Thymus (tissue), 11 donors: Measurements from ENCODE around the gene ZNF678. TPM values are rescaled to one million over a fixed set of nuclear protein-coding genes. Genes with fewer than 3 reads are reported as not detected.
"Not testable (repeated sequence)": the region's sequence is repeated elsewhere in the genome, so short reads cannot be mapped to it uniquely, and the experiment has no call there.

Experiments used
- DNase-seq, 9 donors: peaks; one replicate each; pipeline ENCODE4 v3.0.0-alpha.2; 2013; ENCODE audit warnings: low spot score in 9 of 9, low read depth in 6 of 9, missing footprints in 1 of 9
- H3K27ac ChIP-seq, 2 donors: one replicate each; pipeline ENCODE4 v1.5.1; 2013; ENCODE audit warnings: control low read depth in 1 of 2, low read depth in 1 of 2, low read length in 1 of 2, mild to moderate bottlenecking in 1 of 2, moderate library complexity in 1 of 2
- H3K27me3 ChIP-seq, 2 donors: one replicate each; pipeline ENCODE4 v1.5.1; 2013; ENCODE audit warnings: low read length in 1 of 2; ENCODE audit not compliant: control insufficient read depth in 2 of 2, insufficient read depth in 1 of 2
- H3K36me3 ChIP-seq, 2 donors: one replicate each; pipeline ENCODE4 v1.5.1; 2013; ENCODE audit warnings: low read length in 1 of 2, mild to moderate bottlenecking in 1 of 2, moderate library complexity in 1 of 2; ENCODE audit not compliant: control insufficient read depth in 2 of 2, insufficient read depth in 2 of 2
- H3K4me1 ChIP-seq, 2 donors: one replicate each; pipeline ENCODE4 v1.5.1; 2013; ENCODE audit warnings: low read length in 2 of 2; ENCODE audit not compliant: control insufficient read depth in 2 of 2, insufficient read depth in 2 of 2
- H3K4me3 ChIP-seq, 2 donors: one replicate each; pipeline ENCODE4 v1.5.1; 2013; ENCODE audit warnings: low read length in 2 of 2, control low read depth in 1 of 2, mild to moderate bottlenecking in 1 of 2
- H3K9me3 ChIP-seq, 2 donors: one replicate each; pipeline ENCODE4 v1.5.1; 2013; ENCODE audit warnings: low read length in 1 of 2, mild to moderate bottlenecking in 1 of 2; ENCODE audit not compliant: control insufficient read depth in 2 of 2, insufficient read depth in 1 of 2
- WGBS: extraction: QIAGEN DNeasy Blood & Tissue Kit; methylation state at CpG from one replicate; pipeline ENCODE4 v1.1.7; 2013; 5-methylcytosine and 5-hydroxymethylcytosine counted together
- polyA plus RNA-seq: library from polyadenylated mRNA; stranded (reverse); fragments of 200-250 nt; gene quantifications from one replicate; pipeline ENCODE4 v1.2.3, GENCODE V29; 2013
- total RNA-seq: library from RNA; stranded (reverse); fragments of 120-200 nt; gene quantifications from one replicate; pipeline ENCODE4 v1.2.4, GENCODE V29; 2013
- donor health status: healthy.

Gene ZNF678
- total and polyA plus RNA-seq, 2 donors = 2.3 to 11.6 TPM

DNA sequence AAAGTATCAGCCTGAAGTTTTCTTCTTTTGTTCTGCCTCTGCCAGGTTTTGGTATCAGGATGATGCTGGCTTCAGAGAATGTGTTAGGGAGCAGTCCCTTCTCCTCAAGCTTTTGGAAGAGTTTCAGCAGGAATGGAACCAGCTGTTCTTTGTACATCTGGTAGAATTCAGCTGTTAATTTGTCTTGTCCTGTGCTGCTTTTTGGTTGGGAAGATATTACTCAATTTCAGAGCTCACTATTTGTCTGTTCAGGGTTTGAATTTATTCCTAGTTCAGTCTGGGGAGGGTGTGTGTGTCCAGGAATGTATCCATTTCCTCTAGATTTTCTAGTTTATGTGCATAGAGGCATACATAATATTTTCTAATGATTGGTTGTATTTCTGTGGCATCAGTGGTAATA lies 12.8 kb downstream of the ZNF678 start:
- Histone ChIP-seq H3K36me3 (peaks cover 0 to 5% of the 10 kb centered on the region in 2 donors), H3K4me3 (no peak overlapping the region), H3K27ac (no peak overlapping the region), H3K9me3 (peaks cover 0 to 11% of the 10 kb centered on the region in 2 donors), H3K4me1 (no peaks in the 10 kb centered on the region), H3K27me3 (no peaks in the 10 kb centered on the region)
- no peak for DNase-seq

DNA sequence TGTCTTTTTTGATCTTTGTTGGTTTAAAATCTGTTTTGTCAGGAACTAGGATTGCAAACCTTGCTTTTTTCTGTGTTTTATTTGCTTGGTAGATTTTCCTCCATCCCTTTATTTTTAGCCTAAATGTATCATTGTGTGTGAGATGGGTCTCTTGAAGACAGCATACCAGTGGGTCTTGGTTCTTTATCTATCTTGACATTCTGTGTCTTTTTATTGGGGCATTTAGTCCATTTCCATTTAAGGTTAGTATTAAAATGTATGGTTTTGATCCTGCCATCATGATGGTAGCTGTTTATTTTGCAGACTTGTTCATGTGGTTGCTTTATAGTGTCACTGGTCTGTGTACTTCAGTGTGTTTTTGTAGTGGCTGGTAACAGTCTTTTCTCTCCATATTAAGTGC lies 14.1 kb downstream of the ZNF678 start:
- no peaks in the 10 kb centered on the region for H3K27me3 ChIP-seq
- peaks cover 0 to 11% of the 10 kb centered on the region in 2 donors for H3K9me3 ChIP-seq
- H3K4me1 ChIP-seq = no peaks in the 10 kb centered on the region
- no peak for DNase-seq
- H3K36me3 ChIP-seq = peaks cover 0 to under 1% of the 10 kb centered on the region in 2 donors
- H3K27ac ChIP-seq = no peak overlapping the region
- H3K4me3 ChIP-seq = no peak overlapping the region

DNA sequence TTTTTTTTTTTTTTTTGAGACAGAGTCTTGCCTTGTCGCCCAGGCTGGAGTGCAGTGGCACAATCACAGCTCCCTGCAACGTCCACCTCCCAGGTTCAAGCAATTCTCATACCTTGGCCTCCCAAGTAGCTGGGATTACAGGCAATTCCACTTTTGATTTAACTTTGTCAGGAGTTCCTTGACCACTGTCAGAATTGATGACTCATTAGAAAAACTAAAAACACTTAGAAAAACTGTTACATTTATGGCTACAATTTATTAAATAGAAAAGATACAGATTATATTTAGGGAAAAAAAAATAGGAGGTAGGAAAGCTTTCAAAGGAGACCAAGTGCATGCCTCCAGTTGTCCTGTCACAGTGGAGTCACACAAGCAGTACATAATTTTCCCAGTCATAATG lies 20.0 kb downstream of the ZNF678 start:
- DNase-seq = no peak
- no peak overlapping the region for H3K4me3 ChIP-seq
- no peaks in the 10 kb centered on the region for H3K4me1 ChIP-seq
- no peak overlapping the region for H3K27ac ChIP-seq
- H3K9me3 ChIP-seq = peaks cover 0 to 11% of the 10 kb centered on the region in 2 donors
- WGBS = over 99% methylated on average over 2 of the region's 2 CpGs
- H3K27me3 ChIP-seq = no peaks in the 10 kb centered on the region
- peaks cover 0 to 5% of the 10 kb centered on the region in 2 donors for H3K36me3 ChIP-seq

DNA sequence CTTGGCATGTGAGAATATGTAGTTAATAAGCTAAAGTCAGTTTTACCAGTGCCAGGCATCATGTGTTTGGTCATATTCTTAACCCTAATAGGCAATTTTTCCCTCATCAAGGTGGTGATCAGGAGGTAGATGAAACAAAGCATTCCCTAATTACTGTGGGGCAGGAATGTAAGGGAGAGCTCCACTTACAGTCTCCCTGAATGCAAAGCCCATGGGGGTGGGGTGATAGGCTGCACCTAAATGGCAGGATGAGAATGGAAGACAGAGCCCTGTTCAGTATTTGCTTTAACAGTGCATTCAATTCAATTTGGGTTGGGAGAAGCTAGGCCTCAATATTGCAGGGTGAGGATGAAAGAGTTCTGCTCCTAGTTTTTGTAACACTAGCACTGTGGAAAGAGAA lies 23.4 kb downstream of the ZNF678 start:
- Histone ChIP-seq H3K9me3 (peaks cover 0 to 11% of the 10 kb centered on the region in 2 donors), H3K4me3 (no peak overlapping the region), H3K36me3 (peaks cover 0 to 5% of the 10 kb centered on the region in 2 donors), H3K4me1 (no peaks in the 10 kb centered on the region), H3K27ac (no peak overlapping the region), H3K27me3 (no peaks in the 10 kb centered on the region)
- no peak for DNase-seq

DNA sequence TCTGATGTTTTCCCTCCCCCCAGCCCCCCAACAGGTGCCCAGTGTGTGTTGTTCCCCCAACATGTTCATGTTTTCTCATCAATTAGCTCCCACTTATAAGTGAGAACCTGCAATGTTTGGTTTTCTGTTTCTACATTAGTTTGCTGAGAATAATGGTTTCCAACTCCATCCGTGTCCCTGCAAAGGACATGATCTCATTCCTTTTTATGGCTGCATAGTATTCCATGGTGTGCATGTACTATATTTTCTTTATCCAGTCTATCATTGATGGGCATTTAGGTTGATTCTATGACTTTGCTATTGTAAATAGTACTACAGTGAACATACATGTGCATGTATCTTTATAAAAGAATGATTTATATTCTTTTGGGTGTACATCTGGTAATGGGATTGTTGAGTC lies 24.6 kb downstream of the ZNF678 start:
- H3K4me1 ChIP-seq = no peaks in the 10 kb centered on the region
- H3K9me3 ChIP-seq = peaks cover 0 to 15% of the 10 kb centered on the region in 2 donors
- no peaks in the 10 kb centered on the region for H3K27me3 ChIP-seq
- H3K36me3 ChIP-seq = peaks cover 0 to 5% of the 10 kb centered on the region in 2 donors
- H3K27ac ChIP-seq = no peak overlapping the region
- no peak overlapping the region for H3K4me3 ChIP-seq
- WGBS = 98% methylated on average over 1 of the region's 1 CpG
- no peak for DNase-seq

DNA sequence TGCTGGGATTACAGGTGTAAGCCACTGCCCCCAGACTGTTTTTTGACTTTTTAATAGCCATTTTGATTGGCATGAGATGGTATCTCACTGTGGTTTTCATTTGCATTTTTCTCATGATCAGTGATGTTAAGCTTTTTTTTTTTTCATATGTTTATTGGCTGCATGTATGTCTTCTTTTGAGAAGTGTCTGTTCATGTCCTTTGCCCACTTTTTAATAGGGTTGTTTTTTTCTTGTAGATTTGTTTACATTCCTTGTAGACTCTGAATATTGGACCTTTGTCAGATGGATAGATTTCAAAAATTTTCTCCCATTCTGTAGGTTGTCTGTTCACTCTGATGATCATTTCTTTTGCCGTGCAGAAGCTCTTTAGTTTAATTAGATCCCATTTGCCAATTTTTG lies 25.4 kb downstream of the ZNF678 start:
- H3K4me3 ChIP-seq, H3K27me3 ChIP-seq, DNase-seq, H3K4me1 ChIP-seq, H3K36me3 ChIP-seq, H3K27ac ChIP-seq: not testable (repeated sequence)
- H3K9me3 ChIP-seq = peaks cover 0 to 18% of the 10 kb centered on the region in 2 donors
- 98% methylated on average over 1 of the region's 1 CpG for WGBS

DNA sequence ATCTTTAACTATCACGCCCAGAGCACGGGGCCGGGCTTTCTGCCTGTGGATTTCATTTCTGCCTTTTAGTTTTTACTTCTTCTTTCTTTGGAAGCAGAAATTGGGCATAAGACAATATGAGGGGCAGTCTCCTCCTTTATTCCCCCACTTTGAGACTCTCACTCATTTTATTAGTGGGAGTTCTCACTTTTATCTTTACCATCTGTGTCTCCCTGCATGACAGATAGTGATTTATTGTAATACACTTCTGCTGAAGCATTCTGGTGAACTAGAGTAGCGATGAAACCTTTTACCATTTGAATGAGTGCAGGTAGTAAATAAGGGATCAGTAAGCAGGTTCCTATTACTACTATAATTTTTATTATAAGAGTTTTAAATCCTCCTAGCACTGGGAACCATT lies 26.4 kb downstream of the ZNF678 start:
- over 99% methylated on average over 4 of the region's 4 CpGs for WGBS
- not testable (repeated sequence) for H3K27ac ChIP-seq, DNase-seq, H3K4me3 ChIP-seq, H3K27me3 ChIP-seq, H3K4me1 ChIP-seq, H3K36me3 ChIP-seq
- peaks cover 0 to 19% of the 10 kb centered on the region in 2 donors for H3K9me3 ChIP-seq

DNA sequence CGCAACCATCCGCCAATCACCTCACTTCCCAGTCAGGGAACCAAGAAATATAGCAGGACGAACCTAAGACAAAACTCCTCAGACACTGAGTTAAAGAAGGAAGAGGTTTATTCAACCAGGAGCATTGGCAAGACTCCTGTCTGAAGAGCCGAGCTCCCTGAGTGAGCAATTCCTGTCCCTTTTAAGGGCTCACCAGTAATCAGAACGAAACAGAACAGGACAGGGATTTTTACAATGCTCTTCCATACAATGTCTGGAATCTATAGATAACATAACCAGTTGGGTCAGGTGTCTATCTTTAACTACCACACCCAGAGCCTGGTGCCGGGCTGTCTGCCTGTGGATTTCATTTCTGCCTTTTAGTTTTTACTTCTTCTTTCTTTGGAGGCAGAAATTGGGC lies 32.9 kb downstream of the ZNF678 start:
- not testable (repeated sequence) for H3K36me3 ChIP-seq, H3K4me3 ChIP-seq, H3K27ac ChIP-seq, DNase-seq, H3K27me3 ChIP-seq, H3K4me1 ChIP-seq
- H3K9me3 ChIP-seq = peaks cover 0 to 19% of the 10 kb centered on the region in 2 donors
- WGBS = 97% methylated on average over 6 of the region's 6 CpGs

DNA sequence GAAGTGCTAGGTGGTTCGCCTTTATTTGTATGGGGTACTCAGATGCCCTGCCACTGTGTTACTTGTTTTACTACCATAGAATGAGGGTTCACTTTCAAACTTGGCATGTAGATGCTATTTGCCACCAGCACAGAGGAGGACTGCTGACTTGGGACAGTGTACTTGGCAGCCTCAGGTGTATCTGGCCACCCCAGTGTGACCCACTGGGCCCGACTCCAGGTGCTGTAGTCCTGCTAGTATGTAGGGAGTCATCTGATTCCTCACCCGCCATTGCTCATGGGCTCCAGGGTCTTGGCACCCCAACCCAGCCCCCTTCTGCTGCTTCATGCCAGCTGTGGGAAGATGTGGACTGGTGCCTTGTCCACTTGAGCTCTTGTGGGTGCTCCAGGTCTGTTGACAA lies 40.0 kb downstream of the ZNF678 start:
- Histone ChIP-seq H3K27ac (no peak overlapping the region), H3K4me1 (no peaks in the 10 kb centered on the region), H3K36me3 (no peaks in the 10 kb centered on the region), H3K27me3 (no peaks in the 10 kb centered on the region), H3K4me3 (no peak overlapping the region), H3K9me3 (peaks cover 0 to 26% of the 10 kb centered on the region in 2 donors)
- over 99% methylated on average over 3 of the region's 3 CpGs for WGBS
- no peak for DNase-seq

DNA sequence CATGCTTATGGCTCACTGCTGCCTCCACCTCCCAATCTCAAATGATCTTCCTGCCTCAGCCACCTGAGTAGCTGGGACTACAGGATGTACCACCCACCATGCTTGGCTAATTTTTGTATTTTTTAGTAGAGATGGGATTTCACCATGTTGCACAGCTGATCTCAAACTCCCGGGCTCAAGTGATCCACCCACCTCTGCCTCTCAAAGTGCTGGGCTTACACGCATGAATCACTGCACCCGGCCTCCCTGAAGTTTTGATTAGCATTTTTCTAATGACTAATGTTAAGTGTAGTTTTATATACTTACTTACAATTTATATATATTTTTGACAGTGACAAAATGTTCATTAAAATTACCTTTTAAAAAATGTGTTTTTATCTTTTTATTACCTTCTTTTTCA lies 41.1 kb downstream of the ZNF678 start:
- Histone ChIP-seq H3K36me3 (no peaks in the 10 kb centered on the region), H3K4me3 (no peak overlapping the region), H3K27me3 (no peaks in the 10 kb centered on the region), H3K9me3 (peaks cover 0 to 23% of the 10 kb centered on the region in 2 donors), H3K4me1 (no peaks in the 10 kb centered on the region), H3K27ac (no peak overlapping the region)
- DNase-seq = no peak
- 96% methylated on average over 3 of the region's 3 CpGs for WGBS
